Eye (tissue), 1 donor: ENCODE results near the gene CACNG5.

Experiments used
- DNase-seq: peaks from one replicate; pipeline ENCODE4 v3.0.0-alpha.2; 2015

CACNG5 gene

GRCh38 chr17:66829386-66829864, 5.5 kb upstream of the CACNG5 start:
- DNase-seq, result peak; percentile 94

DNA sequence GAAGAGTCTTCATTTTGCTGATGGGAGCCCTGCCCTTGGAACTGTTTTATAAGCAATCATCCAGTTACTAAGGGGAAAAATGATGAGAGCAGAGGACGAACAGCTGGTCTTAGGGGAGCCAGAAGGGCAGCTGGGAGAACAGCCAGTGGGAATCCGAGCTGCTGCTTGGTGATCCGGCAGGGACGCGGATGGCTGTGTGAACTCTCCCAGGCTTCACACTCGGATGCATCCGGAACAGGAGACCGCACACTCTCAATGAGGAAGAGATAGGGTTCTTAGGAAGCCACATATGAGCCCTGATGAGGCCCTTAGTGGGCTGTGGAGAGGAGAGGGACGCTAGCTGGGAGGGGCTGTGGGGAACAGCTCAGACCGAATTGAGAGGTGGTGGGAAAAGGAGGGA, 5.0 kb upstream of the CACNG5 start:
- peak; percentile 90 for DNase-seq

GRCh38 chr17:66830451-66830850, 4.5 kb upstream of the CACNG5 start:
- DNase-seq, result peak; percentile 88

- peak; percentile 87 for DNase-seq
Observed at GRCh38 chr17:66831383-66832210, 3.3 kb upstream of the CACNG5 start.

- DNase-seq, result no peak
Observed at GRCh38 chr17:66833201-66833600, 1.7 kb upstream of the CACNG5 start.

- no peak for DNase-seq
Observed at GRCh38 chr17:66834426-66834918, 445 bp upstream of the CACNG5 start.

GRCh38 chr17:66835476-66835875, 559 bp downstream of the CACNG5 start:
- peak; percentile 48 for DNase-seq

DNA sequence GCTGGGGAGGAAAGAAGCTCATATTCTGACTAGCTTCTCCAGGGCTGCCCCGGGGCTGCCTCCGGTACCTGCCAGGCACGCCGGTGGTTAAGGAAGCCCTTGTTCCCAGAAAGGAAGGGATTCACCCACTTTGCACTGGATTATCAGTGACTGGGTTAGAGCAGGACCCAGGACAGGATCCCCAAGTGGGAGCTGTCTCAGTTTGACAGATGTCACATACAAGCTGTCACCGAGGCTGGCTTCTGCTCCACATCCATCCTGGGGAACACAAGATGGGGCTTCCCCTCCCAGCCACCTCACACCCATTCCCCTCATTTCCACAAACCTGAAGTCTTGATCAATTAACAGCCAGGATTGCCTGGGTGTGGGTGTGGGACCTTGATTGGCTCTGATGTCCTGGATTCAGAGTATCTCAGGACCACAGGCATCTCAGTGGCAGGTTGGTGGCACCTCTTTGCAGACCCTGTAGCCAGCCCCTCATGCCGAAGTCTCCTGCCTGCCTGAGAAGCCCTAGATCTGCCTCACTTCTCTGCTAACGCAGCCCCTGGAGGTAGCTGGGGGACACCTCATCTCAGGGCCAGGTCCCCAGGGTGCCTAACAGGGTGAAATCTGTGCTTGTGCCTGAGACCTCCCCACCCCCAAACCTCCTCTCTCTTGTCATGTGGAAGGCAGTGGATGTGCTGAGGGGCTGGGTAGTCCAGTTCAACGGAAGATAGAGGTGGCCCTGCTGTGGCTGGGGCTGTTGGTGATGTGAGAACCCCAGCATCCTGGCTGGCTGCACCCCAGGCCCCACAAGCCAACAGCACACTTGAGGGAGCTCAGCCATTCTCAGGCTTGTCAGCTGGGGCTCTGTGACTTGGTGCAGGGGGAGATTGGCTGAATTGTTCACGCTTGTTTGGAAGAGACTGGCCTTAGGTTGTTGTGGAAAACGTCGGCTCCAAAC, 1.4 kb downstream of the CACNG5 start:
- no peak for DNase-seq

GRCh38 chr17:66837226-66837625, 2.3 kb downstream of the CACNG5 start:
- no peak for DNase-seq

- no peak for DNase-seq
Observed at GRCh38 chr17:66837885-66838665, 3.2 kb downstream of the CACNG5 start.

GRCh38 chr17:66839616-66840015, 4.7 kb downstream of the CACNG5 start:
- DNase-seq, result no peak

GRCh38 chr17:66840061-66840460, 5.1 kb downstream of the CACNG5 start:
- DNase-seq, result peak; percentile 50

GRCh38 chr17:66841328-66841727, 6.4 kb downstream of the CACNG5 start:
- DNase-seq, result no peak

DNA sequence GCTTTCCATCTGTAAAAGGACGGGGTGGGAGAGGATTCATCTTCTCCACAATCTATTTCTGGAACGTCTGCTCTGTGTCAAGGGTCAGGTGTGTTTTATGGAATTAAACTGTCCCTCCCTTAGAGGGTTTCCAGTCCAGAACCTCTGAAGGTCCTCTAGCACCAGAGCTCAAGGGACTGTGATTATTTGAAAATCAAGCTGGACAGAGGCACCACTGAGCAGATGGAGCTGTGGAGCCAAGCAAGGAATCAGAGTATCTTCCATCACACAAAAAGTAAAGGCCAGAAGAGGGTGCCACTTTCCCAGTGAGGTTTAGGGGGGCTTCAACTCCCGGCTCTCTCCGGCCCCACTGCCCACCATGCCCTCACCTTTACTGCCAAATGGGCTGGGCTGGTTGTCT, 6.8 kb downstream of the CACNG5 start:
- DNase-seq, result no peak

DNA sequence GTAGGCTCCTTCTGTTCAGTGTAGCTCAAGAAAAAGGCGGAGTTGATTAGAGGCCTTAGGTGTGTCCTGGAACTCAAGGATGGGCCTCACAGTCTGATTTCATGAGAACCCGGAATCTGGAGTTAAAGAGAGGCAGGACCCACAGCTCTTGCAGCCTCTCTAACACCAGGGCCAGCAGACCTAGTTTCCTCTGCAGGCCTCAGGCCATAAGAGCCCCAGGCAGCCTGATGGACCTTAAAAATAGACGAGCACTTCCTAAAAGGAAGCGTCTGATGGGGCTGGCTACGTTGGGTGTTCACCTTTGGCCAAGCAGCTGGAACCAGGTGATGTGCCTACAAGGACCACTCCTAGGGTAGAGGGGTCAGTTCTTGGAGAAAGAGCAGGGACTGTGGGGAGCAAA, 7.6 kb downstream of the CACNG5 start:
- DNase-seq, result no peak

DNA sequence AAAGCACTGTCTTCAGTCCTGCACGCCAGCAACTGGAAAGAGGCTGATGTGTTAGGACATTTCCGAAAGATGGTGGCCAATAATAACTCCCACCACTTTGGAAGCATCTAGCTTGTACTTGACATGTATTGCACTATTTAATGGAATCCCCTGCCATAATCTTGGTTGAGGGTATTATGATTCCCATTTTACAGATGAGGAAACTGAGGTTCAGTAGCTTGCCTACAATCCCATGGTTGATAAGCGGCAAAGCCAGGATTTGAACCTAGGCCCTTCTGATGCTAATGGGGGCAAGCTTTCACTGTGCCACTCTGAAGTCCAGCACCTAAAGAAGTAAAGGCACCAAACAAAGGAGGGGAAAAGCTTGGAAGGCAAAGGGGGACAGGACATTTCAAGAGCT, 8.0 kb downstream of the CACNG5 start:
- no peak for DNase-seq

GRCh38 chr17:66843627-66844026, 8.7 kb downstream of the CACNG5 start:
- DNase-seq, result peak; percentile 61

- no peak for DNase-seq
Observed at GRCh38 chr17:66847704-66848103, 12.8 kb downstream of the CACNG5 start.

DNA sequence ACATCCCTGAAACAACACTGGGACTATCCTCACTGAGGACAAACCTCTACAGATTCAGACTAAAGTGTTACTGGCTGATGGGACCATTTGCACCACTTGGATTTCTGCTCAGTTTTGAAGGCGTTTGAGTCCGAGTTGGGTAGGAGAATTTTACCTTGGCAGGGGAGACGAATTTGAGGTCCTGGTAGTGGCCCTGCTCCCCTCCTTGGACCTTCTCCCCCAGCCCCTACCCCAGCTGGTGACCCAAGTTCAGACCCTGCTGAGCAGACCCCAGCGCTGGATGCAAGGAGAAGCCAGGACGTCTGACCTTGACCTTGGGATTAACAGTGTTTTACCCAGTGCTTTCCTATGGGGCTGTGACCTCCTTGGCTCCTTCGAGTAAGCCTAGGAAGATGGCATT, 13.6 kb downstream of the CACNG5 start:
- no peak for DNase-seq

GRCh38 chr17:66849032-66849655, 14.2 kb downstream of the CACNG5 start:
- peak; percentile 53 for DNase-seq

GRCh38 chr17:66849851-66850580, 15.1 kb downstream of the CACNG5 start:
- no peak for DNase-seq
